Colonic mucosa (tissue), 4 donors: ENCODE results near the gene CLP1. TPM values are rescaled to one million over a fixed set of nuclear protein-coding genes. Genes with fewer than 3 reads are reported as not detected.

ENCODE experiments used
- DNase-seq: peaks from one replicate; pipeline ENCODE4 v3.0.0-alpha.2; 2020
- H3K27ac ChIP-seq: fragments of 200-600 bp; one replicate; pipeline ENCODE4 v1.8.0; 2021
- H3K27me3 ChIP-seq: fragments of 200-600 bp; one replicate; pipeline ENCODE4 v1.8.0; 2021
- H3K36me3 ChIP-seq: fragments of 200-600 bp; one replicate; pipeline ENCODE4 v1.8.0; 2021
- H3K4me1 ChIP-seq: fragments of 200-600 bp; one replicate; pipeline ENCODE4 v1.8.0; 2021; ENCODE audit warnings: mild to moderate bottlenecking
- H3K4me3 ChIP-seq: fragments of 200-600 bp; one replicate; pipeline ENCODE4 v1.8.0; 2021
- H3K9ac ChIP-seq, 2 donors: one replicate each; pipeline ENCODE4 v1.7.0; 2013; ENCODE audit warnings: control low read depth in 2 of 2, low read depth in 2 of 2, low read length in 2 of 2
- H3K9me3 ChIP-seq: fragments of 200-600 bp; one replicate; pipeline ENCODE4 v1.8.0; 2021
- intact Hi-C: fragments of 100-400 bp; cut with DNase I; formaldehyde crosslinking; loops from one replicate; pipeline ENCODE4 v1.14.1; 2022
- total RNA-seq, 2 donors: library from RNA; stranded (reverse); fragmentation: NEBNext Ultra II Directional in 1 of 2; extraction: Animal tissue kit (Norgen Biotek cat#: 25700) in 1 of 2; gene quantifications; one replicate each; pipeline ENCODE4 v1.2.1, GENCODE V29; 2021
- TF ChIP-seq, protein P1 (sequence below): fragments of 200-600 bp; IDR thresholded peaks from one replicate; pipeline ENCODE4 v1.8.0; 2022; ENCODE audit warnings: antibody characterized with exemption, mild to moderate bottlenecking
- donor health status: healthy.
- donor health status: DM: no; HTN: no; CAD: no.
- donor health status: DM: no; HTN: no; CAD: no.

Gene CLP1
- total RNA-seq, 2 donors from 2014 or later, result 13.5 to 14.9 TPM

DNA sequence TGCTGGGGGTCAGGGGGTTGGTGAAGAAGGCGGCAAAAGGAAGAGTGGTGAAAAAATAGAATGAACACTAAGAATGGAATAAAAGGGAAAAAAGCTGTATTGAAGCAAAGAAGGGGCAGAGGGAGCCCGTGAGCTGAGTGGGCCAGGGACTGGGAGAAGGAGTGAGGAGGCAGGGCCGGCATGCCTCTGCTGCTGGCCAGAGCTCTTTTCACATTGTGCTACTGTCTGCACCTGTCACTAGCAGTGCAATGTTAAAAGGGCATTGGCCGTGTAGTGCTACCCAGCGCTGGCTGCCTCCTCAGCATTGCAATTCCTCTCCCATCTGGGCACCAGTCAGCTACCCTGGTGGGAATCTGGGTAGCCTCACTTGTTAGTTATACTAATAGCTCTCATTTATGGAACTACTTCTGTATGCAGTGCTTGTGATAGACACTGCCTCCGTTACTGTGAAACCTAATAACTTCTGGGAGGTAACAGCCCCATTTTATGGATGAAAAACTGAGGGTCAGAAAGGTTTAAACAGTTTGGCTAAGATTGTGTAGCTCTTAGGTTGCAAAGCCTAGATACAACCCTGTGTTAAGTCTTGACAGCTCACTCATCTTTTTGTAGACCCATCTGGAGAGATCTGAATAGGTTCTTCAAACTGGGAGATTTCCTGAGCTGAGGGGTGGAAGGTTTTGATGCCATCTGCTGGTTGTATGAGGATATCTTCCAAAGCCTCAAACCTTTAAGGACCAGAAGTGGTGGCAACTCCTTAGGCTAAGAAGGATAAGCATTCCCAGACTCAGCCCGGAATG lies 16.4 kb upstream of the CLP1 start:
- no peaks in the 10 kb centered on the region for H3K9me3 ChIP-seq
- peaks cover 3% of the 10 kb centered on the region for H3K27me3 ChIP-seq
- H3K36me3 ChIP-seq, result no peaks in the 10 kb centered on the region
- TF ChIP-seq, protein P1, sequence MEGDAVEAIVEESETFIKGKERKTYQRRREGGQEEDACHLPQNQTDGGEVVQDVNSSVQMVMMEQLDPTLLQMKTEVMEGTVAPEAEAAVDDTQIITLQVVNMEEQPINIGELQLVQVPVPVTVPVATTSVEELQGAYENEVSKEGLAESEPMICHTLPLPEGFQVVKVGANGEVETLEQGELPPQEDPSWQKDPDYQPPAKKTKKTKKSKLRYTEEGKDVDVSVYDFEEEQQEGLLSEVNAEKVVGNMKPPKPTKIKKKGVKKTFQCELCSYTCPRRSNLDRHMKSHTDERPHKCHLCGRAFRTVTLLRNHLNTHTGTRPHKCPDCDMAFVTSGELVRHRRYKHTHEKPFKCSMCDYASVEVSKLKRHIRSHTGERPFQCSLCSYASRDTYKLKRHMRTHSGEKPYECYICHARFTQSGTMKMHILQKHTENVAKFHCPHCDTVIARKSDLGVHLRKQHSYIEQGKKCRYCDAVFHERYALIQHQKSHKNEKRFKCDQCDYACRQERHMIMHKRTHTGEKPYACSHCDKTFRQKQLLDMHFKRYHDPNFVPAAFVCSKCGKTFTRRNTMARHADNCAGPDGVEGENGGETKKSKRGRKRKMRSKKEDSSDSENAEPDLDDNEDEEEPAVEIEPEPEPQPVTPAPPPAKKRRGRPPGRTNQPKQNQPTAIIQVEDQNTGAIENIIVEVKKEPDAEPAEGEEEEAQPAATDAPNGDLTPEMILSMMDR, result peak; percentile 13
- H3K4me3 ChIP-seq, result no peak overlapping the region
- no peak overlapping the region for H3K9ac ChIP-seq
- intact Hi-C loops, result loop anchor here (2.0 to 10.0 kb wide), 3 partner anchors 72 to 294 kb away; partner anchors contain the start of genes SMTNL1 and TIMM10
- no peak overlapping the region for H3K27ac ChIP-seq
- DNase-seq, result no peak
- H3K4me1 ChIP-seq, result no peaks in the 10 kb centered on the region

DNA sequence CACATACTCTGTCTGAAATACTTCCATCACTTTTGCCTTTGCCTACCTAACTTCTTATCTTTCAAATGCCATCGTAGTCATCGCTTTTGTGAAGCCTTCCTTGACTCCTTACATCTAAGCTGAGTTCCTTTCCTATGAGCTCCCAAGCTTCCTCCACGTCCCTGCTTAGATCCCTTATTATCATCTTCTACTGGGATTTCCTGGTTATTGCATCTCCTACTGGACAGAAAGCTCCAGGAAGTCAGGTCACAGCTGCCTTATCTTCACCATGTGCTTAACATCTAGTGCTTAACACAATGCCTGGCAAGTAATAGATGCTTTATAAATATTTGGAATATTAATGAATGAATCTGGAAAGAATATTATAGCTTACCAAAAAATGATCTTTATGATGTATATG lies 13.8 kb upstream of the CLP1 start:
- H3K9ac ChIP-seq, result no peak overlapping the region
- no peaks in the 10 kb centered on the region for H3K36me3 ChIP-seq
- H3K27me3 ChIP-seq, result peaks cover 29% of the 10 kb centered on the region
- H3K4me1 ChIP-seq, result no peaks in the 10 kb centered on the region
- TF ChIP-seq, protein P1, result no peak
- no peaks in the 10 kb centered on the region for H3K9me3 ChIP-seq
- DNase-seq, result no peak
- H3K4me3 ChIP-seq, result no peak overlapping the region
- H3K27ac ChIP-seq, result no peak overlapping the region
- intact Hi-C loops, result loop anchor here (5.0 to 10.0 kb wide), 2 partner anchors 109 to 297 kb away; partner anchors contain the start of genes SMTNL1 and TIMM10

DNA sequence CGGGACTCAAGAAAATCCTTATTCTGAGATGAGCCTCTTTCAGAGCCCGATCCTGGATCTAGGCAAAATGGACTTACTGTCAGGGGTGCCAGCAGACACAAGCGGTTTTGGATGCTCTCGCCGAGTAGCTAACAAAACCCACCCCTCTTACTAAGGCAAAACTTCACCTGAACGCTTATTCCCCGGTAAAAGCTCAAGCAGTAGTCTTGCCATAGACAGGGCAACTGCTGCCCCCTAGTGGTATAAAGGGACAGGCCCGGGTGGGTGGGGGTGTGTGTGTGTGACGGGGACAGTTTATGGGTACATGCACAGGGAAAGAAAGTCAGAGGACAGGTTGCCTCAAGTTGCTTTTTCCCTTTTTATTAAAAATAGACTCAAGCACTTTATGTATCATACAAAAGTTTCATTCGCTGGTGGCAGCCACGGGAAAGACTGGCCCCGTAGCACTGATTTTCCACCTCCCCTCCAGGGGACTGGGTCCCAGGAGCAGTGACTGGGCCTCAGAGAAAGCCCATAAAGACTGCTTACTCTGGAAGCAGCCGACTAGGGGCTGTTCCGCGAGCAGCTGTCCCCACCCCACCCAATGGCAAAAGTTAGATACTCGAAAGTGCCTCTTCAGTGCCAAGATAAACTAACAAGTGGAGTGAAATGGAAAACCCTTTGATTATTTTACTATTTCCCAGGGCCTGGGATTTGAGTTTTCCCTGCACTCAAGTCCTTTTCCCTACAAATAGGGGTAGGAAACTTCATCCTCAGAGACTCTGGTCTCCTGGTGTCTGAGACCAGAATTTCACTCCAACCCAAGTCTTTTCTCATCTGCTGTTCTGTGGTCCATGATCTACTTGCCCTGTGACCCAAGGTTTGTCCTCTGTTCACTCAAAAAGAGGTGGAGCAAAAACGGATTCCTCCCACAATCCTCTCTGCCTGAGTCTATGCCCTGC lies 12.5 kb upstream of the CLP1 start:
- Histone ChIP-seq H3K27ac (no peak overlapping the region), H3K36me3 (no peaks in the 10 kb centered on the region), H3K27me3 (peaks cover 36% of the 10 kb centered on the region), H3K9ac (no peak overlapping the region), H3K9me3 (no peaks in the 10 kb centered on the region), H3K4me1 (no peaks in the 10 kb centered on the region), H3K4me3 (no peak overlapping the region)
- DNase-seq, result peak; percentile 92
- intact Hi-C loops, result loop anchor here (5.0 to 10.0 kb wide), 2 partner anchors 110 to 298 kb away; partner anchors contain the start of genes SMTNL1 and TIMM10
- TF ChIP-seq, protein P1, result peak; percentile 84

DNA sequence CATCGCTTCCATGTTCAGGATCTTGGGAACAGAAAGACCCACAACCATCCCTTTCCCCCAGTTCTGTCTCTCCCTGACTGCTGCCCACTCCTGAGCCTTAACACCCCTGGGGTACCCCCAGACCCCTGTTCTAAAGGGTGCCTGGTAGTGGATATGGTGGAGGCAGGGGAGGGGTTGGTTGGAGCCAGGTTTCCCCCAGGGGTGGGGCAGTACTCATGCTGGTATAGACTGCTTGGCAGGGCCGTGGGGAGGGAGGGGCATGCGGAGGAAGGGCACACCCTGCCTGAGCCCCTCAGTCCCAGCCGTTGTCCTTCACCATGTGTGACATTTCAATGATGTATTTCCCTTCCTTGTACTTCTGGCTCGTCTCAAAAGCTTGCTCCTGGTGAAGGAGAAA lies 11.9 kb upstream of the CLP1 start:
- Histone ChIP-seq H3K27me3 (peaks cover 36% of the 10 kb centered on the region), H3K9me3 (no peaks in the 10 kb centered on the region), H3K27ac (no peak overlapping the region), H3K4me3 (no peak overlapping the region), H3K36me3 (no peaks in the 10 kb centered on the region), H3K9ac (no peak overlapping the region), H3K4me1 (no peaks in the 10 kb centered on the region)
- DNase-seq, result no peak
- TF ChIP-seq, protein P1, result no peak
- intact Hi-C loops, result loop anchor here (10.0 kb wide), 1 partner anchor 111 kb away; the partner anchor contains the start of genes SMTNL1 and TIMM10

DNA sequence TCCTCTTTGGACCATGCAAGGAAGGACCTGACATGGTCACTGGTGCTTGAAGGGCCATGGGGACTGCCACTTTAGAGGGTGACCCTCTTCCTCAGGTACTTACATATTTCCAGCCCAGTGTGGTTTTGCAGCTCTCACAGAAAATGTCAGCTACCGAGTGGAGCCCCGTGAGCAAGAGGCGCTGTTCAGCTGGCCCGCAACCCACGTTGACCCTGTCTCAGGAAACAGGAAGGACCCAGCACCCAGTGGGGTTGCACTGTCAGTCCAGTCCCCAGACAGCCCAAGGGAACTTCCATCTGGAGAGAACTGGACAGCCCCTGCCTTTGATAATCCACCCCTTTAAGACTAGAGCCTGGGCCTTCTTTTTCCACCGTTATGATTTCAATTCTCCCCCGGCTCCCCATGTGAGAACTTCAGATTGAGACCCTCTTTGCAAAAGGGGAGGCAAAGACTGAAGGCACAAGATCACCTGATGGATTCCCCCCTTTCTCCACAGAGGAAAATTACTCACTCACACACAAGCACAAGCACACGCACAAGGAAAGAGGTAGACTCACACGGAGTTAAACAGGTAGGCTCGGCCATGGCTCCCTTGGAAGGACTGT lies 11.3 kb upstream of the CLP1 start:
- TF ChIP-seq, protein P1, result no peak
- H3K4me1 ChIP-seq, result no peaks in the 10 kb centered on the region
- H3K9me3 ChIP-seq, result no peaks in the 10 kb centered on the region
- no peak overlapping the region for H3K4me3 ChIP-seq
- H3K27ac ChIP-seq, result no peak overlapping the region
- peaks cover 36% of the 10 kb centered on the region for H3K27me3 ChIP-seq
- H3K36me3 ChIP-seq, result no peaks in the 10 kb centered on the region
- no peak for DNase-seq
- no peak overlapping the region for H3K9ac ChIP-seq
- intact Hi-C loops, result loop anchor here (10.0 kb wide), 1 partner anchor 111 kb away; the partner anchor contains the start of genes SMTNL1 and TIMM10
